VCaP (cell line): ENCODE measurements around the gene CRTC2.
A peak's percentile ranks its signal among the peaks of the same experiment; 100 is the strongest.
"Not testable (repeated sequence)": the region's sequence is repeated elsewhere in the genome, so short reads cannot be mapped to it uniquely, and the experiment has no call there.

ENCODE experiments used
- H3K27ac ChIP-seq: fragments of 450-650 bp; 2 replicates; pipeline ENCODE4 v1.5.1; 2017
- TF ChIP-seq, protein P1 (sequence below): fragments of 450-650 bp; conservative IDR thresholded peaks from 2 replicates; pipeline ENCODE4 v1.5.1; 2017; ENCODE audit warnings: mild to moderate bottlenecking, moderate library complexity

CRTC2 gene

DNA sequence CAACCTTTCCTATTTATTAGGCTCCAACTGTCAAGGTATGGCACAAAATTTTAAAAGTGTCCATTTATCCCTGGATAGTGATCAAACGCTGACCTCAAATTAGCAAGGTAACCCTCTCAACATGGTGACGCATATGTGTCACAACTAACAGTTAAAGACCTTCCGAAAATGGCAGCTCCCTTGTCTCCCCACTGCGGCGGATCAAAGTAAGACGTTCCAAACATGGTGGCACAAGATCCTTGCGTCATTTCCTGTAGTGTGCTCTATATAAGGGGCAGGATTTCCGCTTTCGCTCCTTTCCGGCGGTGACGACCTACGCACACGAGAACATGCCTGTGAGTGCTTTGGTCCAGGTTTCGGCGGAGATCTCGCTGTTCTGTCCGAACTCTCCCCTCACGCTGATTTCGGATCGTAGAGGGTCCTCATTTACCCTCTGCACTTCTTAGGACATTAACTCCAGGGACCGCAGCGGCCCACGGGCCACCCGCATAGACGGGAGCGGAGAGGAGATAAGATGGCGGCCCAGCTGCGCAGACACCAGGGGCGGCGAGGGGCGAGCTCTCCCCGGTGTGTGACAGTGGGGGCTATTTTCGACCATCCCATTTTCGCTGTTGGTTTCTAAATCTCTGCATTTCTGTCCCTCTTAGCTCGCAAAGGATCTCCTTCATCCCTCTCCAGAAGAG lies 32.2 kb upstream of the CRTC2 start, which contains the start of gene RPS27:
Gene RPS27, plus strand, starts transcription at position 295 of the 683 bp plus-strand sequence. Its CDS starts 35 bp downstream, at position 330.
- TF ChIP-seq, protein P1, sequence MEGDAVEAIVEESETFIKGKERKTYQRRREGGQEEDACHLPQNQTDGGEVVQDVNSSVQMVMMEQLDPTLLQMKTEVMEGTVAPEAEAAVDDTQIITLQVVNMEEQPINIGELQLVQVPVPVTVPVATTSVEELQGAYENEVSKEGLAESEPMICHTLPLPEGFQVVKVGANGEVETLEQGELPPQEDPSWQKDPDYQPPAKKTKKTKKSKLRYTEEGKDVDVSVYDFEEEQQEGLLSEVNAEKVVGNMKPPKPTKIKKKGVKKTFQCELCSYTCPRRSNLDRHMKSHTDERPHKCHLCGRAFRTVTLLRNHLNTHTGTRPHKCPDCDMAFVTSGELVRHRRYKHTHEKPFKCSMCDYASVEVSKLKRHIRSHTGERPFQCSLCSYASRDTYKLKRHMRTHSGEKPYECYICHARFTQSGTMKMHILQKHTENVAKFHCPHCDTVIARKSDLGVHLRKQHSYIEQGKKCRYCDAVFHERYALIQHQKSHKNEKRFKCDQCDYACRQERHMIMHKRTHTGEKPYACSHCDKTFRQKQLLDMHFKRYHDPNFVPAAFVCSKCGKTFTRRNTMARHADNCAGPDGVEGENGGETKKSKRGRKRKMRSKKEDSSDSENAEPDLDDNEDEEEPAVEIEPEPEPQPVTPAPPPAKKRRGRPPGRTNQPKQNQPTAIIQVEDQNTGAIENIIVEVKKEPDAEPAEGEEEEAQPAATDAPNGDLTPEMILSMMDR, result no peak
- peak within 1 kb of the TSS; percentile 94 for H3K27ac ChIP-seq

DNA sequence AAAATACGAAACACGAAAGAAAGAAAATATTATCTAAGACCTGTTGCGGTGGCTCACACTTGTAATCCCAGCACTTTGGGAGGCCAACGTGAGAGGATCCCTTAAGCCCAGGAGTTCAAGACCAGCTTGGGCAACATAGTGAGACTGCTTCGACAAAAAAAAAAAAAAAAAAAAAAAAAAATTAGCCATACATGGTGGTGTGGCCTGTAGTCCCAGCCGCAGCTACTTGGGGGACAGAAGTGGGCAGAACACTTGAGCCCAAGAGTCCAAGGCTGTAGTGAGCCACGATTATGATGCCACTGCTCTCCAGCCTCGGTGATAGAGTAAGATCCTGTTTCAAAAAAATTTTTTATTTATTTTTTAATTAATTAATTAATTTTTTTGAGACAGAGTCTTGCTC lies 29.2 kb upstream of the CRTC2 start:
- TF ChIP-seq, protein P1, result no peak
- peak overlapping the region; percentile 68 for H3K27ac ChIP-seq

DNA sequence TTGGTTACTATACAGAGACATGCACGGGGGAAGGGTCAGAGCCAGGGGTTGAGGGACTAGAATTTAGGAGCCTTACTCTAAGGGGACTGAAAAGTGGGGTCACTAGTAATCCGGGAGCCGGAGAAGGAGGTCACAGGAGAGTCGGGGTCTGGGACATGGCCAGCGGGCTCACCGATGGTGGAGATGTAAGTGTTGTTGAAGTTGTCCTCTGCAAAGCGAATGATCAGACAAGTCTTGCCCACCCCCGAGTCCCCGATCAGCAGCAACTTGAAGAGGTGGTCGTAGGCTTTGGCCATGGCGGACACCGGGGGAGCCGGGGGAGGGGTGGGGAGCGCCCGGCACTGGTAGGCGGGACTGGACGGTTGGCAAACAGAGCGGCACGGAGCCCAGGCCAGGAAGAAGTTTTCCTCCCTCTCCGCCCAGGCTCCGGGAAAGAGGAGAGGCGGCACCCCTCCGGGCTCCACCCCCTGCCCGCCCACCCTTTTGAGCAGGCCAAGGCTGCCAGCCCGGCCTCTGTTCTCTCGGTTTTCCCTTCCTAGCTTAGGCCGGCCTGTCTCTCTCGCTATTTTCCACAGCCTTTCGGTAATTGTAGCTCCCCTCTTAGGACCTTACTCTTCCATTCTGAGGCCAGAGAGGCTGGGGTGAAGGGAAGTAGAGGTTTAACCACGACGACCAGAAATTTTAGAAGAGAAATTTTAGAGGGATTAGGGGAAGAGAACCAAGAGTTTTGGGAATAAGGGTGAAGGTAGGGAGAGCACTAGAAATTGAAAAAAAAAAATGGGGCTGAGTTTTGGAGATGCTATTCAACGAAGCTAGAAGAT lies 27.7 kb upstream of the CRTC2 start, which contains the start of gene RAB13:
Gene RAB13, minus strand, starts transcription at position 399 of the 821 bp plus-strand sequence. Its CDS starts 103 bp downstream, at position 296.
- H3K27ac ChIP-seq, result peak within 1 kb of the TSS; percentile 68
- TF ChIP-seq, protein P1, result no peak

DNA sequence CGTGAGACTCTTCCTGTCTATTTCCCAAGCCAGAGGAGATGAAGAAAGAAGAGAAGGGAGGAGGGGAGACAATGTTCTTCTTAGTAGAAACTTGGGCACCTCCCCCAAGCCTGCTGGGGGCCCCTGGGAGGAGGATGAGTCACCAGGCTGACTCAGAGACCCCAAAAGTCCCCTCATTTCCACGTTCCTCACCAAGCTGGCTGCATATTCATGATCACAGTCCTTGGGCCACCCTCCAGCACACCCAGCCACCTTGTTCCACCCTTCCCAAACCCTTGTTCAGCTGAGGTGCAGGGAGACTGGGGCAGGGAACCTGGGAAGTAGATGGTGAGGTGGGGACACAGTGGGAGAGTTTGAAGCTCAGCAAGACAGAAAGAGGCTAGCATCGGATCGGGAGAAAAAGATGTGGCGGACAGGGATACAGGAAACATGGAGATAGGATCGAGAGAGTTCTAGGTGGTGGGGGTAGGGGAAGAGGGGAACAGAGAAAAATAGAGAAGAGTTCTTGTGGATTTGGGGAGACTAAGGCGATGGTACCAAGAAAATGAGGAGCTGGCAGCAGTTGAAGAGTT lies 27.0 kb upstream of the CRTC2 start:
- TF ChIP-seq, protein P1, result no peak
- H3K27ac ChIP-seq, result peak overlapping the region; percentile 68

DNA sequence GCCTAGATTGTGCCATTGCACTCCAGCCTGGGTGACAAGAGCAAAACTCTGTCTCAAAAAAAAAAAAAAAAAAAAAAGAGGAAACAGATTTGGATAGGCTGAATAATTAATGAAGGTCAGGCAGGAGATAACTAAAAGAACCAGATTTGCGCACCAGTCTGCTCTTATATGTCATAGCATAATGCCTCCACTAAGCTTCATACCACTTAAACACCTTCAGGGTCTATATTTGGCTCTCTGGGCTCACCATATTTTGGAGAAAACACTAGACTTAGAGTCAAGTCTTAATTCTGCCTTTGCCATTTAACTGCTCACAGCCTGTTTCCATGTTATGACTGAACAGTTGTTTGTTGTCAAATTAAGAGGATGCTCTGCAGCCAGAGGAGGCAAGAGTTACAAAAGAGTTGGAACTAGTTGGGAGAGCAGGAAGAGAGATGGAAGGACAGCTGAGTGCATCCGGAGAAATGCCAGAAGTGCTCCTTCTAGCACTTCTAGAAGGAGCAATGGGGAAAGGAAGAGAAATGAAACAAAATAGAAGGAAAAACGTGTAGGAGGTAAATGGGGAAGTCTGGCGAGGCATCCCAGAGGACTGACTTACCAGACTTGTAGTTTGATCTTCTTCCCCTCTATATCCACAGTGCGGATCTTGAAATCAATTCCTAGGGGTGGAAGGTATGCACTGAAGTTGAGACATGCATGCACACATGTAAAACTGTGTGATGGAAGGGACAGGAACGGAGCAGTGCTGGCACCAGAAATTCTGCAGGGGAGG lies 25.9 kb upstream of the CRTC2 start:
- TF ChIP-seq, protein P1, result no peak
- no peak overlapping the region for H3K27ac ChIP-seq

DNA sequence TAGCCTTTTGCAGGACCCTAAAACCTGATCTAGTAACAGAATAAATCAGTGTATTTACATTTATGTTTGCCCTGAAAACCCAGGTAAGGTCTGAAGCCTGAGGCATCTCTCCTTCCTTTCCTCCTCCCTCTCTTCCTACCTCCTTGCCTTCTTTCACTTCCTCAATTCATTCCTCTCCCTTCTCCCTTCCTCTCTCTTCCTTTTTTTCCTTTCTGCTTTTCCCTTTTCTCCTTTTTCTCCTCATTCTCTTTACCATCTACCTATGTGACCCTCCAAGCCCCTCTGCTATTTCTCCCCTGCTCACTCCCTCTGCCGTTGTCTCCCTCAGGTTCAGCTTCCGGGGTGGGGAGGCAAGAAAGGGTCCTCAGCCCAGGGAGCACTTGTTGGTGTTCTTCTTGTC lies 23.3 kb upstream of the CRTC2 start:
- not testable (repeated sequence) for H3K27ac ChIP-seq

DNA sequence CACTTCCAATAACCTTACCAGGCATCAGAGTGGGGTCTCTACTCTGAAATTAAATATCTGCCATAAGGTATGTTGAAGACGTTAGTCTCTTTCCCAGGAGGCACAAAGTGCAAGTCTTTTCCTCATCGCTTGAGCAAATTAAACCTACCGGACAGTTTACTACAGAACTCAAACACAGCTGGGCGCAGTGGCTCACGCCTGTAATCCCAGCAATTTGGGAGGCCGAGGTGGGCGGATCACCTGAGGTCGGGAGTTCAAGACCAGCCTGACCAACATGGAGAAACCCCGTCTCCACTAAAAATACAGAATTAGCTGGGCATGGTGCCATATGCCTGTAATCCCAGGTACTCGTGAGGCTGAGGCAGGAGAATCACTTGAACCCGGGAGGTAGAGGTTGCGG lies 20.7 kb upstream of the CRTC2 start:
- H3K27ac ChIP-seq, result peak overlapping the region; percentile 96

DNA sequence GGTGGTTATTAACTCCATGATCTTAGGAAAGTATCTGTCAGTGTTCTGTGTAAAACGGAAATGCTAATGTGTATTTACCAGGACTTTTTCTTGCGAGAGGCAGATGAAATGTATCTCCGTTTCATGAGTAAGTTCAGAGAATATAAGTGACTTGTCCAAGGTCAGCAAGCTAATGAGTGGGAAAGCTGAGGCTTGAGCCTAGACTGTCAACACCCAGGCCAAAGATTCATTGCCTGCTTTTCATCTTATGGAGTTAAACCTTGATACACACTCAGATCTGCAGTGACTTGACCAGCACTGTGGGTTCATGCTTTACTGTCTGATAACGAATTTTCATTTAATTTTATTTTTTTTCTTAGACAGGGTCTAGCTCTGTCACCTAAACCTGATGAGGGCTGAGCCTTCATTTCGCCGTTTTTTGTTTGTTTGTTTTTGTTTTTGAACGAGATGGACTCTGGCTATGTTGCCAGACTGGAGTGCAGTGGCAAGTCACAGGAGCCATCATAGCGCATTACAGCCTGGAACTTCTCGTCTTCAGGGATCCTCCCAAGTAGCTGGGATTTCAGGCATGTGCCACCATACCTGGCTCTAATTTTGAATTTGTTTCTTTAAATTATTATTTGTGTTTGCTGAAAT lies 20.0 kb upstream of the CRTC2 start:
- TF ChIP-seq, protein P1, result no peak

More for the DNA sequence above, 20.0 kb upstream of the CRTC2 start:
- peak overlapping the region; percentile 96 for H3K27ac ChIP-seq
